Cardiac septum (tissue), 1 donor: ENCODE results near the gene MDH1. TPM values are rescaled to one million over a fixed set of nuclear protein-coding genes. Genes with fewer than 3 reads are reported as not detected.
A peak's percentile ranks its signal among the peaks of the same experiment; 100 is the strongest.
"Not testable (repeated sequence)": the region's sequence is repeated elsewhere in the genome, so short reads cannot be mapped to it uniquely, and the experiment has no call there.

Experiments
- DNase-seq: peaks from one replicate; pipeline ENCODE4 v3.0.0-alpha.2; 2020; ENCODE audit warnings: low spot score
- intact Hi-C: fragments of 100-400 bp; cut with DNase I; formaldehyde crosslinking; loops from one replicate; pipeline ENCODE4 v1.14.0; 2022
- long read RNA-seq: library from polyadenylated mRNA; unstranded; transcript quantifications from one replicate; pipeline ENCODE4 v2.0.0, GENCODE V29; 2021
- total RNA-seq: library from RNA; stranded (reverse); fragmentation: NEBNext Ultra II Directional; extraction: Animal tissue kit (Norgen Biotek cat#: 25700); gene quantifications from one replicate; pipeline ENCODE4 v1.2.1, GENCODE V29; 2021
- donor health status: DM: no; HTN: no; CAD: no.

The MDH1 gene
- 1,107 TPM for total RNA-seq
- long read RNA-seq, transcript MDH1-215 (9 exons, 1,443 nt) = minor isoform, 8 of 2,478 reads
- long read RNA-seq, transcript MDH1-213 (4 exons, 893 nt) = minor isoform, 6 of 2,478 reads
- long read RNA-seq, transcript MDH1-201 (9 exons, 1,650 nt) = major isoform, 2,378 of 2,478 reads
- long read RNA-seq, partial matches to known transcripts = 43 of 2,478 reads
- long read RNA-seq, other reads (novel, unspliced or antisense) = 39 of 2,478 reads

- peak; percentile 97 for DNase-seq
- intact Hi-C loops = loop anchor here (5.0 kb wide), 1 partner anchor 254 kb away; the partner anchor contains the start of gene UGP2
These were observed at the start of gene MDH1, which contains the start of gene WDPCP for GRCh38 chr2:63588385-63589147. MDH1 (plus strand) TSS chr2:63588963; CDS start chr2:63589044, 81 bp downstream. WDPCP (minus strand) TSS chr2:63588477; CDS start chr2:63588271, 206 bp downstream.

GRCh38 chr2:63539416-63540162 lies 49.2 kb upstream of the MDH1 start:
- intact Hi-C loops = no loop called here
- no peak for DNase-seq

- DNase-seq = no peak
- intact Hi-C loops = no loop called here
These were observed 44.6 kb upstream of the MDH1 start for GRCh38 chr2:63544017-63544627.

GRCh38 chr2:63545023-63545422 lies 43.7 kb upstream of the MDH1 start:
- intact Hi-C loops = no loop called here
- no peak for DNase-seq

- no peak for DNase-seq
- intact Hi-C loops = no loop called here
These were observed 35.7 kb upstream of the MDH1 start for GRCh38 chr2:63553049-63553448.

GRCh38 chr2:63555299-63555698 lies 33.5 kb upstream of the MDH1 start:
- DNase-seq = no peak
- intact Hi-C loops = no loop called here

- intact Hi-C loops = no loop called here
- DNase-seq = no peak
These were observed 32.8 kb upstream of the MDH1 start for GRCh38 chr2:63555931-63556330.

- intact Hi-C loops, DNase-seq: not testable (repeated sequence)
These were observed 30.9 kb upstream of the MDH1 start for GRCh38 chr2:63557819-63558218.

GRCh38 chr2:63558922-63559321 lies 29.8 kb upstream of the MDH1 start:
- DNase-seq, intact Hi-C loops: not testable (repeated sequence)

- intact Hi-C loops = no loop called here
- no peak for DNase-seq
These were observed 26.0 kb upstream of the MDH1 start for GRCh38 chr2:63562751-63563150.

GRCh38 chr2:63569740-63570139 lies 19.0 kb upstream of the MDH1 start:
- intact Hi-C loops = no loop called here
- DNase-seq = no peak

GRCh38 chr2:63571291-63571690 lies 17.5 kb upstream of the MDH1 start:
- intact Hi-C loops = no loop called here
- DNase-seq = no peak

GRCh38 chr2:63572001-63572400 lies 16.8 kb upstream of the MDH1 start:
- intact Hi-C loops = no loop called here
- DNase-seq = no peak

- DNase-seq, intact Hi-C loops: not testable (repeated sequence)
These were observed 15.7 kb upstream of the MDH1 start for GRCh38 chr2:63573026-63573425.

- DNase-seq, intact Hi-C loops: not testable (repeated sequence)
These were observed 14.9 kb upstream of the MDH1 start for GRCh38 chr2:63573726-63574345.

GRCh38 chr2:63576546-63576945 lies 12.2 kb upstream of the MDH1 start:
- intact Hi-C loops = no loop called here
- no peak for DNase-seq

- intact Hi-C loops = no loop called here
- DNase-seq = no peak
These were observed 10.0 kb upstream of the MDH1 start for GRCh38 chr2:63578767-63579166.

GRCh38 chr2:63580651-63581297 lies 8.0 kb upstream of the MDH1 start:
- intact Hi-C loops = no loop called here
- no peak for DNase-seq
